NOMO-1 treated with dmso at 0.1 percent for 144 hours (cell line): ENCODE results near the gene CAPN5.
A peak's percentile ranks its signal among the peaks of the same experiment; 100 is the strongest.

Experiments used
- DNase-seq: peaks from one replicate; lab custom pipeline; 2025; ENCODE audit not compliant: unreplicated experiment; lab: John Stamatoyannopoulos, UW

Gene CAPN5

DNA sequence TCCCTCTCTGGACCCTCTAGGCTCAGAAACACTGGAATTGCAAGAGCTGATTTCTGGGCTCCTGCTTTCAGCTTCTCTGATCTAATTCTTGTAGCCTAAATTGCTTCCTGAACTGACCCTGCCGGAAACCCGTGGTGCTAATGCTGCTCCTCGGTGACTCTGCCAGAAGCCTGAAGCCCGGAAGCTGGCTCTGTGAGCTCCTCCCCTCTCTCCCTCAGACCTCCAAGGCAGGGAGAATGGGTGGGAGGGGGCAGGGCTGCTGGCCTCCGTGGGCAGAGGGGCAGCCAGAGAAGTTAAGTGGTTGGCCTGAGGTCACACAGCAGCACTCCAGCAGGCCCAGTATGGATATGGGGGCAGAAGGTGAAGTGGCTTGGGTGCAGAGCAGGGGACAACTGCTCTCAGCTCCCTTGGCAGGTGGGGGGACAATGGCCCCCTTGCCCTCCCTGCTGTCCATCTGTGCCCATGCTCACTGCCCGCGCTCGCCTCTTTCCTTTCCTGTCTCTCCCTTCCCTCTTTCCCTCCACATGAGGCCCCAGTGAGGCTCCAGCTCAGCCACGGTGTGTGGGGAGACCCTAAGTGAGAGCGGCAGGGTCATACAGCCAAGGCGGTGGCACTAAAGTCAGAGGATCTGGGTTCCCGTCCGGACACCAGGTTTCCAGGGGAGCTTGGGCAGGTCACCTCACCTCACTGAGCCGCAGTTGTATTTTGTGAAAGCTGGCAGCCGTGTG lies 16.2 kb downstream of the CAPN5 start:
- peak; percentile 16 for DNase-seq

- no peak for DNase-seq
Measured at GRCh38 chr11:77083566-77084245, 16.9 kb downstream of the CAPN5 start.

DNA sequence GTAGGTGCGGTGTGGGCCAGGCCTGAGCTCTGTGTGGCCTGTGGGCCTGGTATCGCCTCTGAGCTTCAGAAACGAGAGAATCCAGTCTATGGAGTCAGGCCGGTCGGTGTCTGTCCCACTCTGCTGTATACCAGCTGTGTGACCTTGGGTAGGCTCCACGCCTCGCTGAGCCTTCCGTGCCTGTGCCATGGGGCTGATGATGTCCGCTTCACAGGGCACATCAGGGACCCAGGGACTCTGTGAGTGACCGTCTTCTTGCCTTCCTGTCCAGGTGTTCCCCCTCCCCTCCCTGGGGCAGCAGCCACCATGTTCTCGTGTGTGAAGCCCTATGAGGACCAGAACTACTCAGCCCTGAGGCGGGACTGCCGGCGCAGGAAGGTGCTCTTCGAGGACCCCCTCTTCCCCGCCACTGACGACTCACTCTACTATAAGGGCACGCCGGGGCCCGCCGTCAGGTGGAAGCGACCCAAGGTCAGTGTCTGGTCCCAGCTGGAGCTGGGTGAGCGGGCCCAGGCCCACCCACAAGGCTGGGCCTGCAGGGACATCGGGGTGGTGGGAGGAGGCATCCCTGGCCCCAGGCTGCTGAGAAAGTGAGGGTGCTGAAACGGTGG lies 17.9 kb downstream of the CAPN5 start:
- DNase-seq = no peak

DNA sequence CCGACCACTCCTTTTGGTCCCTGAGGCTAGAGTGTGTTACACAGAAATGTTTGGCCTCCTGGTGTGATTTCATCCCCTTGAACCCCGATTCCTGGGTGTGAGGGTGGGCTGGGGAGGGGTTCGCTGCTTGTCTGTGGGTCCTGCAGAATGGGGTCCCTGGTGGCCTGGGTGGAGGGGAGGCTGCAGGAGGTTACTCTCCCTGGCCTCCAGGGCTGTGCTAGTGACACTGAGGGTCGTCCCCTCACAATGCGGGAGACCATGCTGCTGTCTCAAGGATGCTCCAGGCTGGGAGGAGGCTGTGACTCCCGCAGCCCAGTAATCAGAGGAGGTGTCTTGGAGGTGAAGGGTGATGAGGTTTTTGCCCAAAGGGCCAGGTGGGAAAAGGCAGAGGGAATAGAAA lies 18.9 kb downstream of the CAPN5 start:
- DNase-seq = no peak

DNA sequence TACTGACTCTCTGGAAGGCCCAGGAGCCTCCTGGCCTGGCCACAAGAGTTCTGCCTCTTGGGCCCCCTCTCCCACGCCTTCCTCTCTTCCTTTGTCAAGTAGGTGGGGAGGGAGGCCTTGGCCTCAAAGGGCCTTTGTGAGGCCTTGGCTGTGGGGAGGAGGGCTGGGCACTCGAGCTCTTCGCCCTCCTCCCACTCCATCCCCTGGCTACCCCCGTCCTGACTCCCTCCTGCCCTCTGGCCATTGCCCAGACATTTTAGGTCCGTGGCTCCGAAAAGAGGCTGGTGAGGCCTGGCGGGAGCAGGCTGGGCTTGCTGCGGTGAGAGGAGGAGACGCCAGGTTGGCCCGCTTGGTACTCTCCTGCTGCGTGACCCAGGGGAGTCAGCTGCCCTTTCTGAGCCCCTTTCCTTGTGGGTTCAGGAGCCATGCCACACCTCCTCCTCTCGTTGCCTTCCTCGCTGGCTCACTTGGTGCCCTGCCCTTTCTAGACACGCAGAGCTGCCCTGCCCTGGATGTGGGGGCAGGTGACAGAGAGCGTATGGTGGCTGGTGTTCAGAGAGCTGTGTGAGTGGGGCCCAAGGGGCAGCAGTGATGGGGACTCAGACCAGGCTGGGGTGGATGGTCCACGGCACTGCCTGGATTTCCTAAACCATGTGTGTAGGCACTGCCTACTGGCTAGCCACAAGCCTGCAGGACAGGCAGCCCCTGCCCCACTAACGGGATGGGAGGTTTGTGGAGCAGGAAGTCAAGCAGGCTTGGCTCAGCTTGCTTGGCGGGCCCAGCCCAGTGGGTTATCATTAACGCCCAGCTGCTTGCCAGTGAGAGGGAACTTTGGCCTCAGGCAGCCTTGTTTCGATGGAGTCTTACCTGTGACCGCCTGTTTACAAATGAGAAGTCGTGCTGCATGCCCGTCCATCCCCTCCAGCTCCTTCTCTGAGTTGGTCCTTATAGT lies 20.0 kb downstream of the CAPN5 start:
- no peak for DNase-seq

DNA sequence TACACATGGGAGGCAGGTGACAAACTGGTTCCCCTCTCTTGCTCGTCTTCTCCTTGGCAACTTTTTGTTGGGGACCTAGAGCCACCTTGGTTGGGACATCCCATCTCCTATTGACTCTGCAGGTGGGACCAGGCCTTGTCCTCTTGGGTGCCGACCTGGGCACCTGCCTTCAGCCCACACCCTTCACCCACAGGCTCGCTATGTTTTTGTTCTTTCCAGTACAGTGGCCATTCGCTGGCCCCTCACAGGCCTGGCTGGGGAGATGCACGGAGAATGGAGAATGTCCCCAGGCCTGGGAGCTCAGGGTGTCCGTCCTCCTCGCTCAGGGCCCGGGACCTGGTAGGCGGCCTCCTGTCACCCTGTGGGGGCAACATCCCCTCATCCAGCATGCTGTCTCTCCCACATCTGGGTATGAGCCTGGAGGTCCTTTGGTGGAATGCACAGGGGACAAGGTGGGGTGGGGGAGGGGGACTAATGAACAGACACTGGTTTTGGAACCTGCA lies 21.0 kb downstream of the CAPN5 start:
- DNase-seq = no peak

DNA sequence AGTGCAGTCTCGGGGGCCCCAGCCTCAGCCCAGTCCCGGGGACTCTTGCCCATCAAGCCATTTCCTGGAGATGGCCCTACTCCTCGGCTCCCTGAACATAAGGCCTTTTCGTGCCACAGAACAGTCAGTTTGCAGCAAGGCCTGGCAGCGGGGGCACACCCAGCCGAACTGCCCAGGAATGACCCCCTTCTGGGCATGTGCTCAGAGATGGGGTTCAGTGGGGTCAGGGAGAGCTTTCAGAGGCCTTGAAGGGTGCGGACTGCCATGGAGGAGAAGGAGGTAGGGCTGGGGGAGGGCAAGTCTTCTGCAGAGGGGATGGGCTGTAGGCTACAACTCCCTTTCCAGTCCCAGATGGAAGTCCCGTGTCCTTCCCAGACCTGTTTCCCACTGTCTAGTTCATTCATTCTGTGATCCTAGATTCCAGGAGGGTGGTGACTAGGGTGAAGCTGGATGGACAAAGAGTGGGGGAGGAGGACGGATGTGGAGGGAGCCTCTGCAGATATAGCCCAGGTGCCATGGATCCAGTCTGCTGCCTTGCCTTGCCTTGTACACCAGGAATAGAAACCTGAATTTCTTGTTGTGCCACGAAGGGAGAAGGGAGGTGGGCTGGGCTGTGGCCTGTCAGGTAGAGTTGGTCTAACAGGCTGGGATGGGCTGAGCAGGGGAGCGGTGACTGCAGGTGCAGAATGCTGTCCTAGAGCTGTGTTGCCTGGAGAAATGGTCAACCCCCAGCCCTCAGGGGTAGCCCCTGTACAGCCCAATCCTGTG lies 21.6 kb downstream of the CAPN5 start:
- no peak for DNase-seq

GRCh38 chr11:77089004-77089545 lies 22.3 kb downstream of the CAPN5 start:
- no peak for DNase-seq

DNA sequence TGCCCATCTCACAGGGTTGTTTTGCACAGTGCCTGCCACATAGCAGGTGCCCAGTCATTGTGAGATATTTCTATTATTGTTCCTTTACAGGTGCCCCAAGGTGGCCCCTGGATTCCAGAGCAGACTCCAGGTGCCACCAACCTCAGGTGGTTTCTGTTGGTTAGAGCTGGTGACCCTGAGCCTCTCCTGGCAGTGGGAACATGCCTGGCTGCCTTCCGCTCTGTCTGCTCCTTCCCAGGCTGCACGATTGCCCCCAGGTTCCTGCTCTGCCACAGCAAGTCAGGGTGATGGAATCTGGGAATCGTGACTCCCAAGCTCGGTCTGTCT lies 23.2 kb downstream of the CAPN5 start:
- no peak for DNase-seq

DNA sequence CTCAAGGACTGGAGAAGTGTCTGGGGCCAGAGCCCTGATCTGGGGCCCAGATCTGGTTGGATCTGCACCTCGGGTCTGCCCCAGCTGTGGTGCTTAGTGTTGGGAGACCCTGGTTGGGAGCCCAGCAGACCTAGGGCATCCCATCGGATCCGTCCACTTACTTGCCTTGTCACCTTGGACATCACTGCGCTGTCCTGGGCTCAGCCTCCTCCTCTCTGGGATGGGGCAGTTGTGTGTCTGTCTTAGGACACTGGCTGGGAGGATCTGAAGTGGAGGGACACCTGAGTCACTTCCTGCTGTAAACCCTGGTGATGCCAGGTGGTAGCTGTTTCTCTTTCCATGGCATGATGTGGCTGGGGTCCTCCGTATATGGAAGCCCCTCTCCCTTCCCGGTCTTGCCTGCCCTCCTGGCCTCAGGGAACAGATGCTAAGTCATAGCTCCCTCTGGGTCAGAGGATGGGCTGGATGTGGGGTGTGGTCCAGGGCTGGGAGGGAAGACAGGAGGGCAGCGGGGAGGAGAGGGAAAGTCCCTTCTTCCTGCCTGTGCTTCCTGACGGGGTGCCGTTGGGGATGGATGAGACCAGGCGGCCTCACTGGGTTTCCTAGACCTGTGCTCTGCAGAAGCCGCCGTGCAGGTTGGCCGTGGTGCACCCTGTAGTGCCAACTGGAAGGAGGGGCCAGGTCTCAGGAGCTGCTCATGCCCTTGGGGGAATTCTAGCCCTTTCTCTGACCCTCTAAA lies 23.8 kb downstream of the CAPN5 start:
- DNase-seq = no peak

DNA sequence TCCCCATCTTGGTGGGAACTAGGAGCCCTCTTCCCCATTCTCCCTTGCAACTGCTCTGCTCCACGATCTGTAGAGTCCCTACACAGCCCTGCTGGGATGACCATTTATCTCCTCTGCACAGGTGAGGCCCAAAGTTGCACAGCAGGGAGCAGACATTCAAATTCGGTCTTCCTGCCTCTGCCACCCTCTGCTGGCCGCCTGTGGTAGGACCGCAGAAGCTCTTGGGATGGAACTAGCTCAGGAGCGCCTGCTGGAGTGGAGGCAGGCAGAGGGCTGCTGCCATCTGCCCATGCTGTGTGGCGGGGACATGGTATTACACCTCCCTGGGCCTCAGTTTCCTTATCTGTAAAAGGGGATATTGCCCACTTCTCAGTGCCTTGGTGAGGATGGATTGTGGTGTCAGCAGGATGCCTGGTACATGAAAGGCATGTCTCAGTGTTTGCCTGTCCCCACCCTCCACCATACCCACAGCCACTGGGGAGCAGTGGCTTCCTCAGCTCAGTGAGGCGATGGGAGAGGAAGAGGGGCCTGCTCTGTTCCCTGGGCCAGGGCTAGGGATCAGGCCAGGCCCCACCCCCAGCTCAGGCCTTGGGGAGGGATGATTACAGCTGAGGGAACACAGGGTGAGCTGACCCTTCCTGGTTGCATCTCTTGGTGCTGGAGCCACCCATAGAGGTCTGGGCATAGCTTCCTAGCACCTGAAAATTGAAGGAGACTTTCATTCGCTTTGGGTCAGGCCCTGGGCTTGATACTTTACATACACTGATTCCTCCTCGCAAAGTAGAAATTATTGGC lies 24.6 kb downstream of the CAPN5 start:
- DNase-seq = peak; percentile 63

DNA sequence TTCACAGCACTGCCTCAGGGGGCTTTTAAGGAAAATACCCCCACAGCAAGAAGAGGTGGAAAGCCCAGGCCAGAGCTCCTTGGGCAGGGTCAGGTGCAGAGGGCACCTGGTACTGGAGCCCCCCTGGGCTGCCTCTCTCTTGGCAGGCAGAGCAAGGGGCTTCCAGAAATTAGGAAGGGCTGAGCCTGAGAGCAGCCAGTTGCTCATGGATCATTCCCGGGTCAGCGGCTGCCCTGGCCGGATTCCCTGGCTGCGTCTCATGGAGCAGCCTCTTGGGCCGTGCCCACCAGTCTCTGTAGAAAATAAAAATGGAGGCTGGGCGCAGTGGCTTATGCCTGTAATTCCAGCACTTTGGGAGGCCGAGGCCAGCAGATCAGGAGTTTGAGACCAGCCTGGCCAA lies 25.6 kb downstream of the CAPN5 start:
- no peak for DNase-seq

DNA sequence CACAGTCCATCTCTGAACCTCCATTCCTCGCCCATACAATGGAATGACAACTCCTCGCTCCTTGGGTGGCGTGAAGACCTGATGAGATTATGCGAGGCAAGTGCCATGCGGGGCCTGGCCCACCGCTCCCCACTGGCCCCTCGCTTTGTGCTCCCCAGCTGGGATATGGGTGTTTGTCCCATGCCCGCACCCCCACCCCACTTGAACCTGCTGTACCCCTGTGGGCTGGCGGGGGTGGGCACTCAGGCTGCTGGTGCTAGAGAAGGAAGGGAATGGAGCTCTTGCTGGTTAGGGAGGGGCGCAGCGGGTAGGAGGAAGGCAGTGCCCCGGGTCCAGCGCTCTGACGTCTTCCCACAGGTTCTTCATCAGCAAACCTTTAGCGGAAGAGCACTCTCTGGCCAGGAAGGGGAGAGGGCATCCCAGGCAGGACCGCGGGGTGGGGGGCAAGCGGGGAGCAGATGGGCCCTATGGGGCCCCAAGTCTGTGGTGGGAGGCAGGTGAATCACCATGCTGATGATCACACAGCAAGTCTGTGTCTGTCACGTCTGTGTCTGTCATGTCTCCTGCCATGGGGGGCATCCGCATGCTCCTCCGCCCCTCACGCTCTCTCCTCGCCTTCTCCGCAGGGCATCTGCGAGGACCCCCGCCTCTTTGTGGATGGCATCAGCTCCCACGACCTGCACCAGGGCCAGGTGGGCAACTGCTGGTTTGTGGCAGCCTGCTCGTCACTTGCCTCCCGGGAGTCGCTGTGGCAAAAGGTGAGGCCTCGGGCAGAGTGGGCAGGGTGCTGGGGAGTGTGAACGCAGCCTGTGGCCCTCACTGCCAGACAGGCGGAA lies 26.5 kb downstream of the CAPN5 start:
- no peak for DNase-seq

DNA sequence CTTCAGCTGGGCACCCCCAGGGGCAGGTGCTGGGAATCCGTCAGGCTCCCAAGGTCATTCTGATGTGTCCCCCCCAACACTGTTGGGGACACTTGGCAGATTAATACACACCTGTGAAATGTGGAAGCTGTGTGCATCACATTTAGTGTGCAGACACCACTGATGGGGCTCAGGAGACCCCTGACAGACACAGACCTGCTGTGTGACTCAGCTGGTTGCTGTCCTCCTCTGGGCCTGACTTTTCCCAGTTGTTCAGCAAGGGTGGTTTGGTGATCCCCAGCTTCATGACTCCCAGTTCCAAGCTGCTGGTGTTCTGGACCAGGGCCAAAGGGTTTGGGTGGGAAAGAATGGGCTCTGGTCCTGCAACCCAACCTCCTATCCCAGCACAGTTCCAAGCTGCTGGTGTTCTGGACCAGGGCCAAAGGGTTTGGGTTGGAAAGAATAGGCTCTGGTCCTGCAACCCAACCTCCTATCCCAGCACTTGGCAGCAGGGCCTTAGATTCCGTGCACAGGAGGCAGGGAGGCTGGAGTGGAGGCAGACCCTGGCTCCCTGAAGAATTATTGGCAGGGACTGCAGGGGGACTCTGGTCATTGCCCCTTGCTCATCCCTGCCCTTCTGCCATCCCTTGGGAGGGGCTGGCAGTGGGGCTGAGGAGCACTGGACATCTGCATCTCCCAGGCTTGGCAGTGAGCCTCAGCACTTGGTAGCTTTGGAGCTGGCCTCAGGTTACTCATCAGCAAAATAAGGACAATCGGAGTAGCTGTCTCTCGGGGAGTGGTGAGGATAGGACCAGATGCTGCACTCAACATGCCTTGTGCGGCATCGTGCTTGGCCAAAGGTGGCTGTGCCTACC lies 27.4 kb downstream of the CAPN5 start:
- DNase-seq = no peak

DNA sequence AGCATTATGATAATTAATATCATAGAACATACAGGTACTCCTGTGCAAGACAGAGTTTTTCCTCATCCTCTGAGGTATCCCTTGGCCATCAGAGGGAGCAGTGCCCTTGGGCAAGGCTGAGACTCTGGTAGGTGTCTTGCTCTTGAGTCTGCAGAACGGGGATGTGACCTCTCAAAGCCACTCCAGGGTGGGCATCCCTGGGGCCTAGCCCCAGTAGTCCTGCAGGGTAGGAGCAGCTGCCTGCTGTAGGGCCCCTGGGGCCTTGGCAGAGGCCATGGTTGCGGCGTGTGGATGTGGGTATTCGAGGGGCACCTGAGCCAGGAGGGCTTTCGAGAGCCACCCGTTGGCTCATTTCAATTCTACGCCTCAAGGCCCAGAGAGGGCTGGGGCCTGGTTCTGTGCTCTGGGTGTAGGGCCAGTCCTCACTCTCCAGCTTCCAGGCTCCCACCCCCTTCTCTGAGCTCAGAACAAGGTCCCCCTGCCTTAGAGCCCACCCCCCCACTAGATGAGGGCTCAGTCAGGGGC lies 28.1 kb downstream of the CAPN5 start:
- DNase-seq = no peak
